HCT116 (cell line): ENCODE data around the gene RNF215. TPM values are rescaled to one million over a fixed set of nuclear protein-coding genes. Genes with fewer than 3 reads are reported as not detected.
A peak's percentile ranks its signal among the peaks of the same experiment; 100 is the strongest.

Experiments used
- ATAC-seq: fragments of 200-7000 bp; cut with Tn5 transposase; 2 replicates; pipeline ENCODE4 v1.9.1; 2020; ENCODE audit warnings: mild to moderate bottlenecking, moderate library complexity
- BruUV-seq: library from RNA; stranded (reverse); fragments of 400-500 nt; replicated peaks from 2 replicates; lab custom pipeline; 2021; lab: Mats Ljungman, UMichigan
- CTCF ChIA-PET: fragments of 300-600 bp; sonication (Branson Sonifier 250); formaldehyde crosslinking; loops from one replicate; lab custom pipeline; 2021; ENCODE audit warnings: antibody characterized with exemption; lab: Charles Lee
- POLR2A ChIA-PET: fragments of 300-600, 350-600 bp; sonication (Branson Sonifier 250); formaldehyde crosslinking; loops from one replicate; lab custom pipeline; 2021; ENCODE audit warnings: antibody characterized with exemption; lab: Charles Lee
- RAD21 ChIA-PET, 2 experiments: fragments of 300-600 bp; sonication (Branson Sonifier 250); formaldehyde crosslinking; loops; one replicate each; lab custom pipeline; 2023; ENCODE audit warnings: low total read pairs in 2 of 2; ENCODE audit not compliant: uncharacterized antibody in 2 of 2, unreplicated experiment in 2 of 2, low non-redundant PET in 1 of 2; lab: Charles Lee
- DNase-seq: peaks from one replicate; pipeline ENCODE4 v3.0.0-alpha.2; 2010; ENCODE audit warnings: low read depth, low spot score
- H2AFZ ChIP-seq: fragments of 200-600 bp; shearing (Covaris generic), sonication (generic); 2 replicates; pipeline ENCODE4 v1.6.1; 2017; ENCODE audit warnings: low read depth, mixed run types, mixed read lengths, antibody characterized with exemption, low read length; ENCODE audit not compliant: poor library complexity, severe bottlenecking
- H3K27ac ChIP-seq: 2 replicates; pipeline ENCODE4 v1.5.1; 2012; ENCODE audit warnings: low read depth, low read length
- H3K27me3 ChIP-seq: fragments of 200-600 bp; sonication (generic); 2 replicates; pipeline ENCODE4 v1.6.1; 2016; ENCODE audit warnings: mixed run types, low read length, mixed read lengths; ENCODE audit not compliant: insufficient read depth
- H3K36me3 ChIP-seq, 2 experiments: fragments of 200-500 bp in 1 of 2; fragments of 200-600 bp in 1 of 2; sonication (Bioruptor generic) in 1 of 2; sonication (generic) in 1 of 2; 2 replicates each; pipeline versions ENCODE4 v1.5.1 to v1.6.1; 2014 to 2016; ENCODE audit warnings: low read length in 2 of 2, inconsistent platforms in 1 of 2, mixed read lengths in 1 of 2, mixed run types in 1 of 2; ENCODE audit not compliant: insufficient read depth in 2 of 2, control insufficient read depth in 1 of 2
- H3K4me1 ChIP-seq, 2 experiments: fragments of 200-600 bp in 1 of 2; sonication (generic) in 1 of 2; 2 replicates each; pipeline versions ENCODE4 v1.5.1 to v1.6.1; 2012 to 2017; ENCODE audit warnings: low read length in 2 of 2, inconsistent platforms in 1 of 2, mild to moderate bottlenecking in 1 of 2, mixed read lengths in 1 of 2, mixed run types in 1 of 2, moderate library complexity in 1 of 2; ENCODE audit not compliant: insufficient read depth in 2 of 2, control insufficient read depth in 1 of 2
- H3K4me2 ChIP-seq: fragments of 200-600 bp; sonication (generic); 2 replicates; pipeline ENCODE4 v1.6.1; 2017; ENCODE audit warnings: mixed run types, low read length, mixed read lengths
- H3K4me3 ChIP-seq, 2 experiments: fragments of 200-600 bp in 1 of 2; sonication (generic) in 1 of 2; replicated peaks in 1 of 2; 2 replicates each; pipeline ENCODE4 v1.5.1; 2011 to 2016; ENCODE audit warnings: low read length in 2 of 2, control low read depth in 1 of 2, low read depth in 1 of 2, mild to moderate bottlenecking in 1 of 2, mixed read lengths in 1 of 2, mixed run types in 1 of 2
- H3K79me2 ChIP-seq: fragments of 200-600 bp; sonication (generic); 2 replicates; pipeline ENCODE4 v1.6.1; 2017; ENCODE audit warnings: mild to moderate bottlenecking, mixed run types, low read length, moderate library complexity, mixed read lengths; ENCODE audit not compliant: insufficient read depth
- H3K9ac ChIP-seq: fragments of 200-600 bp; sonication (generic); 2 replicates; pipeline ENCODE4 v1.6.1; 2016; ENCODE audit warnings: low read length, mixed read lengths
- H3K9me2 ChIP-seq: fragments of 200-600 bp; sonication (generic), shearing (Covaris generic); 2 replicates; pipeline ENCODE4 v1.6.1; 2017; ENCODE audit warnings: mixed run types, mild to moderate bottlenecking, moderate library complexity; ENCODE audit not compliant: insufficient read depth
- H3K9me3 ChIP-seq, 2 experiments: fragments of 200-500 bp in 1 of 2; fragments of 200-600 bp in 1 of 2; sonication (Bioruptor generic) in 1 of 2; sonication (generic) in 1 of 2; 2 replicates each; pipeline ENCODE4 v1.6.1; 2014 to 2017; ENCODE audit warnings: low read length in 2 of 2, mixed read lengths in 2 of 2, inconsistent platforms in 1 of 2, low read depth in 1 of 2, mild to moderate bottlenecking in 1 of 2, mixed run types in 1 of 2, moderate library complexity in 1 of 2; ENCODE audit not compliant: control insufficient read depth in 1 of 2, insufficient read depth in 1 of 2
- H4K20me1 ChIP-seq: fragments of 200-600 bp; sonication (generic), shearing (Covaris generic); 2 replicates; pipeline ENCODE4 v1.6.1; 2017; ENCODE audit warnings: mixed run types, mild to moderate bottlenecking, moderate library complexity; ENCODE audit not compliant: insufficient read depth
- CEBPB ChIP-seq: IDR thresholded peaks from 2 replicates; pipeline ENCODE4 v1.6.1; 2012; ENCODE audit warnings: low read depth
- CTCF ChIP-seq, 3 experiments: fragments of 200-600 bp in 1 of 3; sonication (generic) in 1 of 3; IDR thresholded peaks in 2 of 3; conservative IDR thresholded peaks in 1 of 3; 2 replicates each; pipeline ENCODE4 v1.5.1; 2012 to 2017; ENCODE audit warnings: low read depth in 2 of 3, low read length in 2 of 3, antibody characterized with exemption in 1 of 3, borderline replicate concordance in 1 of 3, control low read depth in 1 of 3, mild to moderate bottlenecking in 1 of 3, mixed read lengths in 1 of 3, mixed run types in 1 of 3, moderate library complexity in 1 of 3; ENCODE audit not compliant: insufficient read depth in 1 of 3
- EGR1 ChIP-seq: IDR thresholded peaks from 2 replicates; pipeline ENCODE4 v1.6.1; 2012; ENCODE audit warnings: low read depth
- ELF1 ChIP-seq: IDR thresholded peaks from 2 replicates; pipeline ENCODE4 v1.6.1; 2012; ENCODE audit warnings: low read depth, borderline replicate concordance
- JUND ChIP-seq: IDR thresholded peaks from 2 replicates; pipeline ENCODE4 v1.6.1; 2012
- MAX ChIP-seq: IDR thresholded peaks from 2 replicates; pipeline ENCODE4 v1.6.1; 2012
- POLR2A ChIP-seq: IDR thresholded peaks from 2 replicates; pipeline ENCODE4 v1.7.0; 2011; ENCODE audit warnings: borderline replicate concordance; ENCODE audit not compliant: insufficient read depth, insufficient read length; ENCODE audit errors: extremely low read depth
- POLR2AphosphoS5 ChIP-seq: IDR thresholded peaks from 2 replicates; pipeline ENCODE4 v1.6.1; 2011; ENCODE audit warnings: mild to moderate bottlenecking, low read depth, low read length, moderate library complexity
- REST ChIP-seq: IDR thresholded peaks from 2 replicates; pipeline ENCODE4 v1.6.1; 2012; ENCODE audit warnings: low read depth
- SIN3A ChIP-seq: IDR thresholded peaks from 2 replicates; pipeline ENCODE4 v1.6.1; 2012; ENCODE audit warnings: low read depth
- ZNF274 ChIP-seq: fragments of 200-500 bp; sonication (Bioruptor generic); IDR thresholded peaks from 2 replicates; pipeline ENCODE4 v1.6.1; 2014; ENCODE audit warnings: mild to moderate bottlenecking, low read depth, low read length, inconsistent platforms
- intact Hi-C: fragments of 100-400 bp; cut with micrococcal nuclease; formaldehyde crosslinking; loops from 2 replicates; pipeline ENCODE4 v1.10.0; 2022
- total RNA-seq: library from RNA; stranded (reverse); gene quantifications from one replicate; pipeline ENCODE4 v1.2.1, GENCODE V29; 2021; ENCODE audit not compliant: unreplicated experiment

The RNF215 gene
- total RNA-seq, 1 experiment from 2014 or later: 20.2 TPM

GRCh38 chr22:30427871-30428270 lies 40.7 kb upstream of the RNF215 start:
- ChIA-PET POLR2A (no interaction called here), CTCF (interaction anchor here (1.3 kb wide), 1 partner anchor 140 kb away, joined by 3 read pairs; no protein-coding TSS in a partner anchor), RAD21 (no interaction called here)
- Histone ChIP-seq H3K27me3 (no peaks in the 10 kb centered on the region), H3K4me3 (no peak overlapping the region), H3K4me2 (no peak overlapping the region), H3K4me1 (peaks cover 8 to 38% of the 10 kb centered on the region in 2 experiments), H3K36me3 (peaks cover 0 to 10% of the 10 kb centered on the region in 2 experiments; a peak in 1 of 4 replicates), H3K27ac (no peak overlapping the region), H3K9me3 (no peaks in the 10 kb centered on the region), H3K9me2 (no peaks in the 10 kb centered on the region), H2AFZ (no peak overlapping the region), H4K20me1 (no peaks in the 10 kb centered on the region), H3K79me2 (peaks cover 22% of the 10 kb centered on the region; the same call in 1 of the 2 replicates), H3K9ac (no peak overlapping the region)
- ATAC-seq: no peak
- intact Hi-C loops: loop anchor here (5.0 to 10.0 kb wide), 2 partner anchors 141 to 657 kb away; partner anchors contain the start of genes CASTOR1 and SMTN
- DNase-seq: no peak
- no peak for TF ChIP-seq MAX
- no TSS peak for BruUV-seq

- Histone ChIP-seq H3K9me3 (no peaks in the 10 kb centered on the region), H2AFZ (no peak overlapping the region), H3K9ac (peak overlapping the region; percentile 96), H3K79me2 (peaks cover 22% of the 10 kb centered on the region; the same call in 1 of the 2 replicates), H3K4me3 (peak overlapping the region; percentile 82), H3K36me3 (peaks cover 0 to 10% of the 10 kb centered on the region in 2 experiments; a peak in 1 of 4 replicates), H3K4me1 (peaks cover 18 to 50% of the 10 kb centered on the region in 2 experiments), H3K9me2 (no peaks in the 10 kb centered on the region), H3K27me3 (no peaks in the 10 kb centered on the region), H4K20me1 (no peaks in the 10 kb centered on the region), H3K4me2 (peak overlapping the region; percentile 93), H3K27ac (peak overlapping the region; percentile 98)
- ChIA-PET POLR2A (interaction anchor here (1.0 to 2.0 kb wide), 5 partner anchors 11 to 139 kb away, joined by 3 to 6 read pairs (median 4); no protein-coding TSS in a partner anchor), CTCF (interaction anchor here (0.6 to 1.6 kb wide), 10 partner anchors 8 to 139 kb away, joined by 3 to 7 read pairs (median 4); partner anchors contain the start of gene RNF215), RAD21 (interaction anchor here (0.8 to 1.6 kb wide), 2 partner anchors 139 to 175 kb away, joined by 3 to 5 read pairs; no protein-coding TSS in a partner anchor)
- BruUV-seq: no TSS peak
- DNase-seq (peak; percentile 85), ATAC-seq (peak; percentile 50)
- intact Hi-C loops: loop anchor here (1.0 to 10.0 kb wide), 3 partner anchors 35 to 658 kb away; partner anchors contain the start of genes CASTOR1 and SMTN
- TF ChIP-seq SIN3A (no peak), EGR1 (no peak), ZNF274 (no peak), CTCF (IDR thresholded peaks at IDR 0.05 in 2 of 3, conservative IDR thresholded peaks at IDR 0.05 in 1 of 3; ENCODE audit: borderline replicate concordance in 1 of 3, insufficient read depth in 1 of 3, low read depth in 2 of 3, low read length in 2 of 3) (peak in 2 of 3 experiments; percentile 79 to 84; a peak in 4 of 6 replicates), JUND (no peak), CEBPB (no peak), ELF1 (no peak), POLR2A (peak; percentile 14), REST (no peak), POLR2AphosphoS5 (peak; percentile 70)
Observed at GRCh38 chr22:30426388-30427353, 39.5 kb upstream of the RNF215 start.
